Esophagus muscularis mucosa (tissue), 4 donors: Measurements from ENCODE around the gene MCF2L2. TPM values are rescaled to one million over a fixed set of nuclear protein-coding genes. Genes with fewer than 3 reads are reported as not detected.

Experiments
- DNase-seq: peaks from one replicate; pipeline ENCODE4 v3.0.0-alpha.2; 2017; ENCODE audit errors: extremely low spot score
- H3K27ac ChIP-seq, 4 donors: fragments of 200-600 bp; sonication (generic); replicated peaks in 1 of 4; 1 replicate in 3 of 4; 2 replicates in 1 of 4; pipeline ENCODE4 v1.5.1; 2016 to 2019; ENCODE audit warnings: mild to moderate bottlenecking in 1 of 4
- H3K27me3 ChIP-seq, 4 donors: fragments of 200-600 bp; sonication (generic); one replicate each; pipeline versions ENCODE4 v1.5.1 to v1.6.0; 2016 to 2019
- H3K36me3 ChIP-seq, 4 donors: fragments of 200-600 bp; sonication (generic); one replicate each; pipeline ENCODE4 v1.5.1; 2016 to 2019
- H3K4me1 ChIP-seq, 4 donors: fragments of 200-600 bp; sonication (generic); one replicate each; pipeline ENCODE4 v1.5.1; 2016 to 2019
- H3K4me3 ChIP-seq, 4 donors: fragments of 200-600 bp; sonication (generic); 1 replicate in 2 of 4; 2 replicates in 2 of 4; pipeline ENCODE4 v1.5.1; 2016 to 2019; ENCODE audit warnings: mild to moderate bottlenecking in 4 of 4, moderate library complexity in 1 of 4
- H3K9me3 ChIP-seq, 4 donors: fragments of 200-600 bp; sonication (generic); 1 replicate in 3 of 4; 2 replicates in 1 of 4; pipeline ENCODE4 v1.5.1; 2016 to 2019
- CTCF ChIP-seq, 3 experiments: fragments of 200-600 bp in 2 of 3; fragments of 450-650 bp in 1 of 3; sonication (generic) in 2 of 3; IDR thresholded peaks; one replicate each; pipeline ENCODE4 v1.5.1; 2017 to 2019; ENCODE audit warnings: antibody characterized with exemption in 3 of 3, mild to moderate bottlenecking in 2 of 3, moderate library complexity in 1 of 3
- EP300 ChIP-seq: sonication (generic); formaldehyde crosslinking; IDR thresholded peaks from one replicate; pipeline ENCODE4 v1.6.1; 2017; ENCODE audit warnings: antibody characterized with exemption
- POLR2A ChIP-seq: fragments of 450-650 bp; IDR thresholded peaks from one replicate; pipeline ENCODE4 v1.6.1; 2017; ENCODE audit warnings: antibody characterized with exemption, moderate library complexity, mild to moderate bottlenecking, low read depth
- POLR2AphosphoS5 ChIP-seq, 2 donors: sonication (generic); formaldehyde crosslinking; IDR thresholded peaks; one replicate each; pipeline ENCODE4 v1.6.1; 2017; ENCODE audit warnings: antibody characterized with exemption in 2 of 2
- WGBS: methylation state at CpG from one replicate; pipeline ENCODE4 v1.1.5; 2018; 5-methylcytosine and 5-hydroxymethylcytosine counted together
- intact Hi-C: fragments of 100-400 bp; cut with DNase I; formaldehyde crosslinking; loops from one replicate; pipeline ENCODE4 v1.15.1; 2023
- total RNA-seq, 4 donors: library from RNA; depleted of rRNA; stranded (reverse); fragments of >200 nt; gene quantifications; one replicate each; pipeline versions ENCODE4 v1.1.0 to v1.2.1, GENCODE V29; 2016

MCF2L2 gene
- total RNA-seq, 4 donors from 2014 or later, result 0.99 to 3.3 (median 1.3) TPM

- no peaks in the 10 kb centered on the region for H3K36me3 ChIP-seq
- WGBS, result 79% methylated on average over 9 of the region's 10 CpGs
- H3K27me3 ChIP-seq, result no peaks in the 10 kb centered on the region
- TF ChIP-seq POLR2A, result no peak
- TF ChIP-seq CTCF (IDR thresholded peaks at IDR 0.05), result no peak
- TF ChIP-seq POLR2AphosphoS5 (IDR thresholded peaks at IDR 0.05), result no peak
- no peak for TF ChIP-seq EP300
- DNase-seq, result no peak
- no peaks in the 10 kb centered on the region for H3K4me1 ChIP-seq
- H3K4me3 ChIP-seq, result no peak overlapping the region
- H3K9me3 ChIP-seq, result no peaks in the 10 kb centered on the region
- intact Hi-C loops, result no loop called here
- no peak overlapping the region for H3K27ac ChIP-seq
Measured at GRCh38 chr3:183317886-183318865, 110.2 kb downstream of the MCF2L2 start.

GRCh38 chr3:183317271-183317670, 111.1 kb downstream of the MCF2L2 start:
- H3K27ac ChIP-seq, result no peak overlapping the region
- TF ChIP-seq EP300, result no peak
- TF ChIP-seq CTCF (IDR thresholded peaks at IDR 0.05), result no peak
- TF ChIP-seq POLR2A, result no peak
- no peak for TF ChIP-seq POLR2AphosphoS5 (IDR thresholded peaks at IDR 0.05)
- WGBS, result 90% methylated on average over 8 of the region's 8 CpGs
- DNase-seq, result no peak
- H3K4me3 ChIP-seq, result no peak overlapping the region
- no peaks in the 10 kb centered on the region for H3K36me3 ChIP-seq
- intact Hi-C loops, result no loop called here
- no peaks in the 10 kb centered on the region for H3K9me3 ChIP-seq
- no peaks in the 10 kb centered on the region for H3K4me1 ChIP-seq
- no peaks in the 10 kb centered on the region for H3K27me3 ChIP-seq

GRCh38 chr3:183315739-183316138, 112.7 kb downstream of the MCF2L2 start:
- no peaks in the 10 kb centered on the region for H3K27me3 ChIP-seq
- intact Hi-C loops, result no loop called here
- H3K4me3 ChIP-seq, result no peak overlapping the region
- no peaks in the 10 kb centered on the region for H3K9me3 ChIP-seq
- no peak for DNase-seq
- no peak overlapping the region for H3K27ac ChIP-seq
- TF ChIP-seq CTCF (IDR thresholded peaks at IDR 0.05) (no peak), POLR2A (no peak), EP300 (no peak), POLR2AphosphoS5 (IDR thresholded peaks at IDR 0.05) (no peak)
- peaks cover 0 to 5% (median 0%) of the 10 kb centered on the region in 4 donors for H3K36me3 ChIP-seq
- H3K4me1 ChIP-seq, result no peaks in the 10 kb centered on the region
- 94% methylated on average over 8 of the region's 8 CpGs for WGBS

DNA sequence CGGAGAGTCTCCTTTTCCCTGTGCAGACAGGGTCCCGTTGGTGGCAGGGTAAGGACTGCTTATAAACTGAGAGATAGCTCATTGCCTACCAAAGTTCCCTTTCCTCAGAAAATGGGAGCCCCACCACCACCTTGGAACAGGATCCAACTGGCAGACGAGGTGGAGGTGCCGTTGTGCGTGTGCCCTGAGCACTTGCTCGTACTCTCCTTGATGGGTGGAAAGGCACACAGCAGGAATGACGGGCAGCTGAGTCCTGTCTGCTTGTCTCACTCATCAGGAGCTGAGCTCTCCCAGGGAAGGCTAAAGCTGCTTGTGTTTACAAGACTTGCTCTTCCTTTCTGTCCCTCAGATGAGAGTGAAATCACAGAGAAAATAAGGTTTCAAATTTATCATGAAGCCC, 114.7 kb downstream of the MCF2L2 start:
- Histone ChIP-seq H3K27me3 (no peaks in the 10 kb centered on the region), H3K27ac (no peak overlapping the region), H3K36me3 (peaks cover 0 to 5% (median 0%) of the 10 kb centered on the region in 4 donors), H3K4me1 (no peaks in the 10 kb centered on the region), H3K4me3 (no peak overlapping the region), H3K9me3 (no peaks in the 10 kb centered on the region)
- no peak for DNase-seq
- WGBS, result 68% methylated on average over 7 of the region's 7 CpGs
- TF ChIP-seq CTCF (IDR thresholded peaks at IDR 0.05), result no peak
- TF ChIP-seq POLR2A, result no peak
- no peak for TF ChIP-seq POLR2AphosphoS5 (IDR thresholded peaks at IDR 0.05)
- TF ChIP-seq EP300, result no peak
- intact Hi-C loops, result no loop called here
